ENCODE measurements around the gene MATCAP1.

Gene MATCAP1

GRCh38 chr16:67228034-67228785 is 44.4 kb upstream of the MATCAP1 start:
- H3K27me3 ChIP-seq (ENCODE audit: insufficient read depth, low read length) = no peaks in the 10 kb centered on the region
- peak overlapping the region; percentile 26 for H4K8ac ChIP-seq (ENCODE audit: low read depth, low read length)
- H3K79me1 ChIP-seq (ENCODE audit: low read length) = peaks cover 8% of the 10 kb centered on the region
- peaks cover 12% of the 10 kb centered on the region in 2 experiments for H3K4me1 ChIP-seq (ENCODE audit: control insufficient read depth in 1 of 2, insufficient read depth in 2 of 2, low read length in 2 of 2)
- no peak overlapping the region for H3K4me3 ChIP-seq (ENCODE audit: low read depth, low read length)
- no peak overlapping the region for H4K91ac ChIP-seq (ENCODE audit: low read depth, low read length)
- no peak overlapping the region for H2BK5ac ChIP-seq (ENCODE audit: low read depth, low read length, poor library complexity)
- H4K12ac ChIP-seq (ENCODE audit: low read depth, low read length) = no peak overlapping the region
- H3K9me3 ChIP-seq (ENCODE audit: insufficient read depth, low read depth, low read length) = no peaks in the 10 kb centered on the region
- no peak overlapping the region for H3K23ac ChIP-seq (ENCODE audit: low read length)
- H2AFZ ChIP-seq (ENCODE audit: insufficient read depth, low read length, poor library complexity) = no peak overlapping the region
- H3K4ac ChIP-seq (ENCODE audit: low read depth, low read length) = peak overlapping the region; percentile 98
- H3K79me2 ChIP-seq (ENCODE audit: control insufficient read depth, insufficient read depth, low read length, poor library complexity) = peaks cover 9% of the 10 kb centered on the region
- H3K36me3 ChIP-seq (ENCODE audit: control insufficient read depth in 1 of 2, insufficient read depth in 2 of 2, low read length in 2 of 2) = peaks cover 41% of the 10 kb centered on the region in 2 experiments
- H3K14ac ChIP-seq (ENCODE audit: low read length) = no peak overlapping the region
- no peak overlapping the region for H3K27ac ChIP-seq (ENCODE audit: low read depth, low read length)
- peak overlapping the region; percentile 76 for H3K4me2 ChIP-seq (ENCODE audit: low read length)
- no peak for DNase-seq
- no peak overlapping the region for H3K9ac ChIP-seq (ENCODE audit: low read length)
- WGBS (ENCODE audit: extremely low coverage, insufficient coverage, insufficient read length) = no CpG with 5 or more reads among the region's 9 CpGs
- H2BK120ac ChIP-seq (ENCODE audit: insufficient read depth, low read length, poor library complexity) = no peak overlapping the region
- H2AK5ac ChIP-seq (ENCODE audit: low read length) = no peak overlapping the region
- H2BK12ac ChIP-seq (ENCODE audit: low read length) = no peak overlapping the region
- H3K18ac ChIP-seq (ENCODE audit: low read length) = no peak overlapping the region

DNA sequence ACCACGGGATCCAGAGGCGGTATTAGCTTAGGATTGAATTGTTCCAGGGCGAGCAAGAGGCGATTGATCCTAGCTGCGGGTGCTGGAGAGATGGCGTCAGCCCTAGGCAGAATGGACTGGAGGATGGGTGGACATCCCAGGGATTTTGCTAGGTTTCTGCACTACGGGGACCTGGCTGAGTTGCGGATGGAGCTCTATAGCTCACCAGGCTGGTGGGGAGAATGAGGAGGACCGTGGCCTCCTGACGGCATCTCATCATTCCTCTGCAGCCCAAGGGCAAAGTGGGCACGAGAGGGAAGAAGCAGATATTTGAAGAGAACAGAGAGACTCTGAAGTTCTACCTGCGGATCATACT is 43.8 kb upstream of the MATCAP1 start:
- no CpG with 5 or more reads among the region's 12 CpGs for WGBS (ENCODE audit: extremely low coverage, insufficient coverage, insufficient read length)

DNA sequence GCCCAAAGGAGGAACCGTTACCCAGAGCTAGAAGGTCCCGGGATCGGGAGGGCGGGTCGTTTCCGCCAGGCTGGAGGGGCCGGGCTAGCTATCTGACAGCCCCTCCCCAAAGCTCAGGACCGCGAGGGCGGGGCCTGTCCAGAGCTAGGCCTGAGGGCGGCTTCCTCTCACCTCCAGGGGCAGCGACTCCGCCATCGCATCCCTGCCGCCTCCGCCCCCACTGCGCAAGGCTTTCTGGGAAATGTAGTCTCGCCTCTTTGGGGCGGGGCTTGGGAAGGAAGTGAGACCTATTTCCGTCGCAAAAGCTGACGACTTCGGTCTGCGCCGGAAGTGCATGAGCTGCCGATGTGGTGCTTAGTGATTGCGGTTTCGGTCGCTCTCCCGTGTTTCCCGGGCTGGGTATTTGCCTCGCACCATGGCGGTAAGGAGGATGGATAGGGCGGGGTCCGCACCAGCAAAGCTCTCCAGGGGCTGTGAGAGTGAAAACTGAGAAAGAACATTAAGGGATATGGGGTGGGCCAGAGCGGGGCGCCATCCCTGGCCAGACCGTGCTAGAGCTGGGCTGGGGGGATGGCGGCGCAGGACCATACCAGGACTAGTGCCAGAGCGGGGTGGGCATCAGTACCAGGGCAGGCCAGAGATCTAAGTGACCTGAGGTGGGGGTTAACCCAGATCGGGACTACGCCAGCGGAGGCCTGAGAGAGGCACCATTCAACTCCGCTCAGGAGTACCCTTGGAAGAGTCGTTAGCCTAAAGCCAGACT is 43.2 kb upstream of the MATCAP1 start, which contains the start of gene TMEM208:
TMEM208 (plus strand) TSS at position 327 of the 763 bp plus-strand sequence; CDS start at position 416, 89 bp downstream.
- WGBS (ENCODE audit: extremely low coverage, insufficient coverage, insufficient read length) = no CpG with 5 or more reads among the region's 46 CpGs
- Histone ChIP-seq H3K4me1 (ENCODE audit: control insufficient read depth in 1 of 2, insufficient read depth in 2 of 2, low read length in 2 of 2) (peaks cover 12% of the 10 kb centered on the region in 2 experiments), H3K79me2 (ENCODE audit: control insufficient read depth, insufficient read depth, low read length, poor library complexity) (peaks cover 9% of the 10 kb centered on the region), H3K18ac (ENCODE audit: low read length) (peak within 1 kb of the TSS; percentile 88), H3K4ac (ENCODE audit: low read depth, low read length) (peak within 1 kb of the TSS; percentile 98), H2BK5ac (ENCODE audit: low read depth, low read length, poor library complexity) (peak within 1 kb of the TSS; percentile 82), H3K14ac (ENCODE audit: low read length) (peak within 1 kb of the TSS; percentile 96), H3K27ac (ENCODE audit: low read depth, low read length) (no peak within 1 kb of the TSS), H2BK120ac (ENCODE audit: insufficient read depth, low read length, poor library complexity) (peak within 1 kb of the TSS; percentile 56), H3K9ac (ENCODE audit: low read length) (peak within 1 kb of the TSS; percentile 87), H3K79me1 (ENCODE audit: low read length) (peaks cover 8% of the 10 kb centered on the region), H2BK12ac (ENCODE audit: low read length) (peak within 1 kb of the TSS; percentile 42), H4K12ac (ENCODE audit: low read depth, low read length) (peak within 1 kb of the TSS; percentile 96), H2AFZ (ENCODE audit: insufficient read depth, low read length, poor library complexity) (peak within 1 kb of the TSS; percentile 86), H3K36me3 (ENCODE audit: control insufficient read depth in 1 of 2, insufficient read depth in 2 of 2, low read length in 2 of 2) (peaks cover 40 to 41% of the 10 kb centered on the region in 2 experiments), H3K4me3 (ENCODE audit: low read depth, low read length) (peak within 1 kb of the TSS; percentile 95), H3K4me2 (ENCODE audit: low read length) (peak within 1 kb of the TSS; percentile 82), H3K9me3 (ENCODE audit: insufficient read depth, low read depth, low read length) (peaks cover 1% of the 10 kb centered on the region), H2AK5ac (ENCODE audit: low read length) (peak within 1 kb of the TSS; percentile 99), H3K27me3 (ENCODE audit: insufficient read depth, low read length) (no peaks in the 10 kb centered on the region), H4K8ac (ENCODE audit: low read depth, low read length) (peak within 1 kb of the TSS; percentile 99), H4K91ac (ENCODE audit: low read depth, low read length) (peak within 1 kb of the TSS; percentile 94), H3K23ac (ENCODE audit: low read length) (no peak within 1 kb of the TSS)
- peak; percentile 100 for DNase-seq

More for the DNA sequence above, 43.8 kb upstream of the MATCAP1 start:
- H3K36me3 ChIP-seq (ENCODE audit: control insufficient read depth in 1 of 2, insufficient read depth in 2 of 2, low read length in 2 of 2) = peaks cover 41% of the 10 kb centered on the region in 2 experiments
- H2BK5ac ChIP-seq (ENCODE audit: low read depth, low read length, poor library complexity) = no peak overlapping the region
- peaks cover 12% of the 10 kb centered on the region in 2 experiments for H3K4me1 ChIP-seq (ENCODE audit: control insufficient read depth in 1 of 2, insufficient read depth in 2 of 2, low read length in 2 of 2)
- H4K8ac ChIP-seq (ENCODE audit: low read depth, low read length) = peak overlapping the region; percentile 99
- H4K91ac ChIP-seq (ENCODE audit: low read depth, low read length) = peak overlapping the region; percentile 94
- peak overlapping the region; percentile 88 for H3K18ac ChIP-seq (ENCODE audit: low read length)
- H3K4ac ChIP-seq (ENCODE audit: low read depth, low read length) = peak overlapping the region; percentile 98
- H3K4me2 ChIP-seq (ENCODE audit: low read length) = peak overlapping the region; percentile 76
- H2AFZ ChIP-seq (ENCODE audit: insufficient read depth, low read length, poor library complexity) = peak overlapping the region; percentile 86
- peak overlapping the region; percentile 96 for H4K12ac ChIP-seq (ENCODE audit: low read depth, low read length)
- no peak for DNase-seq
- H3K4me3 ChIP-seq (ENCODE audit: low read depth, low read length) = peak overlapping the region; percentile 95
- H2AK5ac ChIP-seq (ENCODE audit: low read length) = peak overlapping the region; percentile 99
- peaks cover 8% of the 10 kb centered on the region for H3K79me1 ChIP-seq (ENCODE audit: low read length)
- no peak overlapping the region for H3K27ac ChIP-seq (ENCODE audit: low read depth, low read length)
- peak overlapping the region; percentile 87 for H3K9ac ChIP-seq (ENCODE audit: low read length)
- no peak overlapping the region for H3K23ac ChIP-seq (ENCODE audit: low read length)
- H3K79me2 ChIP-seq (ENCODE audit: control insufficient read depth, insufficient read depth, low read length, poor library complexity) = peaks cover 9% of the 10 kb centered on the region
- H2BK12ac ChIP-seq (ENCODE audit: low read length) = no peak overlapping the region
- no peaks in the 10 kb centered on the region for H3K27me3 ChIP-seq (ENCODE audit: insufficient read depth, low read length)
- peak overlapping the region; percentile 96 for H3K14ac ChIP-seq (ENCODE audit: low read length)
- peak overlapping the region; percentile 56 for H2BK120ac ChIP-seq (ENCODE audit: insufficient read depth, low read length, poor library complexity)
- peaks cover 1% of the 10 kb centered on the region for H3K9me3 ChIP-seq (ENCODE audit: insufficient read depth, low read depth, low read length)

- Histone ChIP-seq H3K79me2 (ENCODE audit: control insufficient read depth, insufficient read depth, low read length, poor library complexity) (peaks cover 9% of the 10 kb centered on the region), H2AFZ (ENCODE audit: insufficient read depth, low read length, poor library complexity) (peak overlapping the region; percentile 73), H4K91ac (ENCODE audit: low read depth, low read length) (peak overlapping the region; percentile 73), H3K79me1 (ENCODE audit: low read length) (peaks cover 8% of the 10 kb centered on the region), H2BK120ac (ENCODE audit: insufficient read depth, low read length, poor library complexity) (no peak overlapping the region), H3K23ac (ENCODE audit: low read length) (no peak overlapping the region), H2BK12ac (ENCODE audit: low read length) (peak overlapping the region; percentile 42), H4K8ac (ENCODE audit: low read depth, low read length) (peak overlapping the region; percentile 91), H3K27ac (ENCODE audit: low read depth, low read length) (no peak overlapping the region), H3K36me3 (ENCODE audit: control insufficient read depth in 1 of 2, insufficient read depth in 2 of 2, low read length in 2 of 2) (peaks cover 34% of the 10 kb centered on the region in 2 experiments), H3K4me1 (ENCODE audit: control insufficient read depth in 1 of 2, insufficient read depth in 2 of 2, low read length in 2 of 2) (peaks cover 12% of the 10 kb centered on the region in 2 experiments), H3K4me2 (ENCODE audit: low read length) (peak overlapping the region; percentile 82), H2BK5ac (ENCODE audit: low read depth, low read length, poor library complexity) (no peak overlapping the region), H3K4ac (ENCODE audit: low read depth, low read length) (peak overlapping the region; percentile 38), H3K4me3 (ENCODE audit: low read depth, low read length) (peak overlapping the region; percentile 79), H2AK5ac (ENCODE audit: low read length) (no peak overlapping the region), H4K12ac (ENCODE audit: low read depth, low read length) (peak overlapping the region; percentile 89), H3K9me3 (ENCODE audit: insufficient read depth, low read depth, low read length) (peaks cover 1% of the 10 kb centered on the region), H3K27me3 (ENCODE audit: insufficient read depth, low read length) (no peaks in the 10 kb centered on the region), H3K14ac (ENCODE audit: low read length) (peak overlapping the region; percentile 59), H3K18ac (ENCODE audit: low read length) (peak overlapping the region; percentile 44), H3K9ac (ENCODE audit: low read length) (no peak overlapping the region)
- no CpG with 5 or more reads among the region's 12 CpGs for WGBS (ENCODE audit: extremely low coverage, insufficient coverage, insufficient read length)
- no peak for DNase-seq
These were observed 42.6 kb upstream of the MATCAP1 start for GRCh38 chr16:67226295-67226803.

Measured in trophoblast cell (in vitro differentiated cells and primary cell).